Measurements from ENCODE around the gene PHF20. TPM values are rescaled to one million over a fixed set of nuclear protein-coding genes. Genes with fewer than 3 reads are reported as not detected.

PHF20 gene
- total and polyA plus RNA-seq, 2 of the 8 experiments (the other 6 are each of a cell fraction or from before 2014, with no cell fraction given): 25.6 to 70.1 TPM

DNA sequence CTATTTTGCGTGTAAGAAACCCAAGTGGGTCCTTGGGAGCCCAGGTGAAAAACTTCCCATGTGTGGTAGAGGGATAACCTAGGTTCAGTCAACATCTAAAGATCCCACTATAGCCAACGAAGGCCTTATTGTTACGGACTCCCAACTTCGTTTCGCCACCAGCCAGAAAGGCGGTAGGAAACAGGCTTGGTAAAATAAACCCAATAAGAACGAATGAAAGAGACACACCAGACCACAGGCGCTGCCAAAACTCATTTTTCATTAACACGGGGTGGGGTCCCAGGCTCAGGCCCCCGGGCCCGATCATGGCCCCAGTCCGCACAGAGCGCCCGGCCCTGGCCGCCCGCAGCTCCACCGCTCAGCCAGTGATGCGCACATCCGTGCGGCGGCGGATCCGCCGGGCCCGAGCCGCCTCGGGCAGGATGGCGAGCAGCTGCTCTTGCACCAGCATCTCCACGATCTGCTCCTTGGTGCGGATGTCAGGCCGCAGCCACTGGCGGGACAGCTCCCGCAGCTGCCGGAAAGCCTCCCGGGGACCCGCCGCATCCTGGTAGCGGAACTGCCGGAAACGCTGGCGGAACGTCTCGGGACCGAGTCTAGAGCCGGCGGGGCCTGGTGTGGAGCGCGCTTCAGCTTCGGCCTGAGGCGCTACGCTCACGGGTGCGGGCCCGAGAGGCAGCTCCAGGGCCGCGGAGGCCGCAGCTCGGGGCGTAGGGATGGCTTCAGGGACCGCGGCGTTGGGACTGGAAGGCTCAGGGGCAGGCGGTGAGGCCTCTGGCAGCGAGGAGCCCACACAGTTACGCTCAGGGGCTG is 181.8 kb downstream of the PHF20 start:
- POLR2A ChIA-PET (ENCODE audit: partially characterized antibody): interaction anchor here (0.5 to 3.9 kb wide), 40 partner anchors 10 to 1970 kb away, joined by 3 to 30 read pairs (median 5); partner anchors contain the start of genes CNBD2, CPNE1, ERGIC3 and NFS1
- Histone ChIP-seq H3K14ac (ENCODE audit: insufficient read length) (no peak overlapping the region), H2AK5ac (ENCODE audit: low read depth, low read length) (no peak overlapping the region), H3K79me2 (ENCODE audit: control insufficient read depth in 1 of 2, insufficient read depth in 2 of 2, low read length in 2 of 2) (peaks cover 5 to 18% of the 10 kb centered on the region in 2 experiments; a peak in 2 of 4 replicates), H3K36me3 (ENCODE audit: control insufficient read depth in 2 of 4, insufficient read depth in 4 of 4, low read length in 3 of 4) (no peaks in the 10 kb centered on the region), H3K23me2 (ENCODE audit: low read depth, low read length) (peaks cover 8% of the 10 kb centered on the region), H3K27me3 (replicated peaks in 1 of 4; ENCODE audit: control insufficient read depth in 3 of 4, extremely low read depth in 1 of 4, insufficient read depth in 3 of 4, low read length in 3 of 4) (no peaks in the 10 kb centered on the region), H3K4ac (replicated peaks; ENCODE audit: insufficient read length, low read depth, low read length) (peak overlapping the region; percentile 88), H2BK15ac (ENCODE audit: low read length) (peak overlapping the region; percentile 29; the same call in 1 of the 2 replicates), H2BK5ac (ENCODE audit: low read depth, low read length) (peak overlapping the region; percentile 92), H3K4me2 (ENCODE audit: insufficient read depth in 1 of 2, low read depth in 2 of 2, low read length in 2 of 2) (peak overlapping the region; percentile 74 to 95), H2BK12ac (ENCODE audit: low read depth, low read length) (peak overlapping the region; percentile 1; the same call in 1 of the 2 replicates), H3K9ac (replicated peaks in 1 of 4; ENCODE audit: extremely low read depth in 1 of 4, low read depth in 3 of 4, low read length in 3 of 4) (peak overlapping the region; percentile 80 to 100 (median 98)), H2AFZ (ENCODE audit: low read length) (peak overlapping the region; percentile 18; the same call in 1 of the 2 replicates), H3K27ac (ENCODE audit: low read depth, low read length) (peak overlapping the region; percentile 97), H4K20me1 (replicated peaks in 1 of 2; ENCODE audit: control insufficient read depth in 1 of 2, insufficient read depth in 2 of 2, low read length in 2 of 2) (peaks cover 3 to 5% of the 10 kb centered on the region in 2 experiments), H4K8ac (ENCODE audit: extremely low read depth, insufficient read depth, low read length) (peak overlapping the region; percentile 99), H3K23ac (ENCODE audit: insufficient read length) (no peak overlapping the region), H3K79me1 (ENCODE audit: low read depth, low read length) (0 out of 2 replicates have a peak, but pooled peaks cover 4% of the 10 kb centered on the region), H2BK20ac (ENCODE audit: low read length) (no peak overlapping the region), H3K4me1 (replicated peaks in 1 of 4; ENCODE audit: control insufficient read depth in 3 of 4, insufficient read depth in 4 of 4, low read length in 3 of 4) (peaks cover 0 to 3% (median 0%) of the 10 kb centered on the region in 4 experiments; a peak in 2 of 7 replicates), H3K9me3 (ENCODE audit: insufficient read depth in 2 of 2, low read depth in 1 of 2, low read length in 1 of 2) (no peaks in the 10 kb centered on the region), H2BK120ac (replicated peaks; ENCODE audit: low read depth, low read length) (no peak overlapping the region), H3K18ac (ENCODE audit: extremely low read depth, low read length) (peak overlapping the region; percentile 71), H4K5ac (ENCODE audit: insufficient read length, low read depth, low read length) (peak overlapping the region; percentile 55), H3K4me3 (ENCODE audit: extremely low read depth in 1 of 4, insufficient read depth in 2 of 4, low read depth in 3 of 4, low read length in 4 of 4) (peak overlapping the region; percentile 75 to 95 (median 88)), H3K56ac (replicated peaks; ENCODE audit: insufficient read length, low read depth, low read length) (peak overlapping the region; percentile 98), H4K91ac (replicated peaks; ENCODE audit: insufficient read length, low read length) (peak overlapping the region; percentile 87)
- WGBS, 2 experiments (ENCODE audit: extremely low coverage in 1 of 2, insufficient coverage in 1 of 2, insufficient read length in 1 of 2, insufficient replicate concordance in 2 of 2, low coverage in 1 of 2, low lambda C conversion rate in 2 of 2, missing lambda C conversion rate in 1 of 2): 2% methylated on average over 42 of the region's 65 CpGs; no CpG with 5 or more reads in 1 of the 2 experiments
- DNase-seq (ENCODE audit: low read depth in 1 of 2, low spot score in 2 of 2): peak in 1 of 2 experiments; percentile 63
- CTCF ChIA-PET (ENCODE audit: partially characterized antibody): interaction anchor here (0.5 to 3.4 kb wide), 37 partner anchors 8 to 438 kb away, joined by 3 to 26 read pairs (median 4); partner anchors contain the start of genes CNBD2 and RBM39
- TF ChIP-seq BCL11A (IDR thresholded peaks at IDR 0.05; ENCODE audit: low read depth in 2 of 2, low read length in 2 of 2) (no peak), SIN3A (conservative IDR thresholded peaks at IDR 0.05 in 1 of 2, IDR thresholded peaks at IDR 0.05 in 1 of 2; ENCODE audit: low read depth in 1 of 2, low read length in 2 of 2) (peak in 1 of 2 experiments; percentile 30; a peak in 1 of 4 replicates), PHF8 (conservative IDR thresholded peaks at IDR 0.05; ENCODE audit: low read depth, low read length) (peak; percentile 93), KDM4A (IDR thresholded peaks at IDR 0.05; ENCODE audit: low read depth, low read length, severe bottlenecking) (peak; percentile 62)
- no peak for FAIRE-seq
